GM10847 (cell line): ENCODE results near the gene AGTR2.

Source experiments
- POLR2A ChIP-seq: IDR thresholded peaks from 2 replicates; pipeline ENCODE4 v1.6.1; 2011; ENCODE audit not compliant: insufficient read length; ENCODE audit errors: extremely low read depth

AGTR2 gene, protein sequence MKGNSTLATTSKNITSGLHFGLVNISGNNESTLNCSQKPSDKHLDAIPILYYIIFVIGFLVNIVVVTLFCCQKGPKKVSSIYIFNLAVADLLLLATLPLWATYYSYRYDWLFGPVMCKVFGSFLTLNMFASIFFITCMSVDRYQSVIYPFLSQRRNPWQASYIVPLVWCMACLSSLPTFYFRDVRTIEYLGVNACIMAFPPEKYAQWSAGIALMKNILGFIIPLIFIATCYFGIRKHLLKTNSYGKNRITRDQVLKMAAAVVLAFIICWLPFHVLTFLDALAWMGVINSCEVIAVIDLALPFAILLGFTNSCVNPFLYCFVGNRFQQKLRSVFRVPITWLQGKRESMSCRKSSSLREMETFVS

DNA sequence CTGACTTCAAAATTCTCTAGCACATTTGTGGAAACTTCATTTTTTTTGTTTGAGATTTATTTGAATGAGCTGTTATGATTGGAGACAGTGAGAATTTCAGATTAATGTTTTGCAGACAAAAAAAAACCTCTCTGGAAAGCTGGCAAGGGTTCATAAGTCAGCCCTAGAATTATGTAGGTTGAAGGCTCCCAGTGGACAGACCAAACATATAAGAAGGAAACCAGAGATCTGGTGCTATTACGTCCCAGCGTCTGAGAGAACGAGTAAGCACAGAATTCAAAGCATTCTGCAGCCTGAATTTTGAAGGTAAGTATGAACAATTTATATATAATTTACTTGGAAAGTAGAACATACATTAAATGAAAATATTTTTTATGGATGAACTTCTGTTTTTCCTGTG lies at the start of gene AGTR2:
TSS of gene AGTR2 (plus strand) at position 234 of the 400 bp plus-strand sequence. CDS start 1,537 bp downstream, outside the sequence.
- no peak for TF ChIP-seq POLR2A

DNA sequence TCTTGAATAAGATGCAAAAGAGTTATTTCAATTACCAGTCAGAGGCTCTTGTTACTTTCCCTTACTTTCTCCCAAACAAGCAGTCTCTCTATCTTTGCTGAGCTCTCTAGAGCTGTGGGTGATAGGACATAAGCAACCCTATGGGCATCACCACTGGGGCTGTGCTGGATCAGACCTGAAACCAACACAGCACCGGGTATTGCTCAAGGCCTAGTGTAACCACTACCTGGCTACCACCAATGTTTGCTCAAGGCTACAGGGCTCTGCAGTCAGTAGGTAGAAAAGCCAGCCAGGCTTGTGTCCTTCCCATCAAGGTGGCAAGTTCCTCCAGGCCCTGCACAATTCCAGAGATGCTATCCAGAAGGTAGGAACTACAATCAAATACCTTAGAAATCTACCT lies 35.3 kb upstream of the AGTR2 start:
- TF ChIP-seq POLR2A, result no peak

DNA sequence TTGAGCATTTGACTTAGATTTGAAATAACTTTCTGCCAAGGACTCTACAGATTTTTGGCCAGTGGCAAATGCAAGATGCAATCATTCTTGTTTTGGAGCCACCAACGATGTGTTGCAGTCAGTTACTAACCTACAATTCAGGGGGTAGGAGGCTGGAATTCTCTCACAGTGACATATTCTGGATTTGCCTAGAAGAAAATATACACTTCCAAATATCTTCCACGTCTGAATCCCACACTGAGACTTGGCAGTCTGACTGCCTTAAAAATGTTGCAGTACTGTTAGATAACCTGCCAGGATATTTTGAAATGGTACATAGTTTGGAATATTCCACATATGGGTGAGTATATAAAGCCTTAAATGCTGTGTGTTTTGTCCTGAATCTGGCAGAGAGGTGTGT lies 27.6 kb upstream of the AGTR2 start:
- TF ChIP-seq POLR2A, result no peak

DNA sequence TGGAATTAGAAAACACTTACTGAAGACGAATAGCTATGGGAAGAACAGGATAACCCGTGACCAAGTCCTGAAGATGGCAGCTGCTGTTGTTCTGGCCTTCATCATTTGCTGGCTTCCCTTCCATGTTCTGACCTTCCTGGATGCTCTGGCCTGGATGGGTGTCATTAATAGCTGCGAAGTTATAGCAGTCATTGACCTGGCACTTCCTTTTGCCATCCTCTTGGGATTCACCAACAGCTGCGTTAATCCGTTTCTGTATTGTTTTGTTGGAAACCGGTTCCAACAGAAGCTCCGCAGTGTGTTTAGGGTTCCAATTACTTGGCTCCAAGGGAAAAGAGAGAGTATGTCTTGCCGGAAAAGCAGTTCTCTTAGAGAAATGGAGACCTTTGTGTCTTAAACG lies 2.4 kb downstream of the AGTR2 start:
- TF ChIP-seq POLR2A, result no peak

DNA sequence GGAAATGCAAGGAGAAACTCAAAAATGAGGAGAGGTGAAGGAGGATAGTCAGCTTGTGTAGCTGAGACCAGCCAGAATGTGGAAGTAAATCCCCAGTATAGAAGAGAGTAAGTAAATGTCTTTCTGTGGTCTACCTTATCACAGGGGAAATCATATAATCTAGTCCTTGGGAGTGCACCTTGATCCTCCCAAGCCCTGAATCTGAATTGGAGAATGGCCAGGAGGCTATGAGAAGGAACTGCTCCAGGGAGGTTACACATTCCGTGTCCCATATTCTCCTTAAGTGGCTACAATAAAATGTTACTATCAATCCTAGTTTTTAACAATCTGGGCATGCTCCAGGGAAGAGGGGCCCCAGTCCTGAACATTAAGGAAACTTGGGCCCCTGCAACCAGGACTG lies 10.8 kb downstream of the AGTR2 start:
- TF ChIP-seq POLR2A, result no peak

DNA sequence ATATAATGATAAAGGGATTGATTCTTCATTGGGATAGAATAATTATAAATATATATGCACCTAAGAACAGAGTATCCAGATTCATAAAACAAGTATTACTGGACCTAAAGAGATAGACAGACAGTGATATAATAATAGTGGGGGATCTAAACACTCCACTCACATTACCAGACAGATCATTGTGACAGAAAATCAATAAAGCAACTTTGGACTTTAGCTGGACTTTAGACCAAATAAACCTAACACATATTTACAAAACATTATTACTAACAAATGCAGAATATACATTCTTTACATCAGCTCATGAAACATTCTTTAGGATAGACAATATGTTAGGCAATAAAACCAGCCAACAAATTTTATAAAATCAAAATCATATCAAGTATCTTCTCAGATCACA lies 14.6 kb downstream of the AGTR2 start:
- TF ChIP-seq POLR2A, result no peak

DNA sequence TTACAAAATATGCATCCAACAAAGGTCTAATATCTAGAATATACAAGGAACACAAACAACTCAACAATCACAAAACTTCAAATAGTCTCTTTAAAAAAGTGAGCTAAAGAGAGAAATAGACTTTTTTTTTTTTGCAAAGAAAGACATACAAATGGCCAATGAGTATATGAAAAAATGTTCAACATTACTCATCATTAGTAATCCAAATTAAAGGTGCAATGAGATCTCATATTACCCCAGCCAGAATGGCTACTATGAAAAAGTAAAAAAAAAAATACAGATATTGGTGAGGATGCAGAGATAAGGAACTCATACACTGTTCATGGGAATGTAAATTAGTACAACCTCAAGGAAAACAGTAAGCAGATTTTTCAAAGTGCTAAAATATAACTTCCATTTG lies 24.1 kb downstream of the AGTR2 start:
- no peak for TF ChIP-seq POLR2A

DNA sequence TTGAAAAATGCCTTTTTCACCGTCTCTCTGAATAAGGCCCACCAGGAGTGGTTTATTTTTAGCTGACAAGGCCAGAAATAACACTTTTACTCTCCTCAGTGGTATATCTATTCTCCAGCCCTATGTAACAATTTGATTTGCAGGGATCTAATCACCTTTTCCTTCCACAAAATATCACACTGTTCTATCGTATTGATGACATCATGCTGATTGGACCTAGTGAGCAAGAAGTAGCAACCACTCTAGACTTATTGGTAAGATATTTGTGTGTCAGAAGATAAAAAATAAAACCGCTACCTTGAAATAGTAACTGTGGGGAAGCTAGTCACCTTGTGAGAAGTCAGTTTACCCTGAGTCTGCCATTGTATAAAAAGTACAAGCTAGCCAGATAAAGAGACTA lies 27.7 kb downstream of the AGTR2 start:
- no peak for TF ChIP-seq POLR2A

DNA sequence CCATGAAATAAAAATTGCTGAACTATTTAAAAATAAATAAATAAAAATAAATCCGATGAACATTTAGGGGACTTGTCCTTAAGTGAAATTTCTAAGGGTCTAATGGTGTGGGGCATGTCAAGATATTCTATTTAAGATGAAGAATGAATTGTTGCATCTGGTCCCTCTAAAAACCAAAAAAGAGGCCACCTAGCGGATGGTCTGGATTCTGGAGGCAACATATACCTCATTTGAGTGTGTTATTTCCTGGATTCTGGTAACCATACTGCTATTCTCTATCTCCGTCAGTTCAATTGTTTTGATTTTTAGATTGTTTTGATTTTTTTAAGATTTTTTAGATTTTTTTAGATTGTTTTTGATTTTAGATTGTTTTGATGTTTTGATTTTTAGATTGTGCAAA lies 28.3 kb downstream of the AGTR2 start:
- TF ChIP-seq POLR2A, result no peak

DNA sequence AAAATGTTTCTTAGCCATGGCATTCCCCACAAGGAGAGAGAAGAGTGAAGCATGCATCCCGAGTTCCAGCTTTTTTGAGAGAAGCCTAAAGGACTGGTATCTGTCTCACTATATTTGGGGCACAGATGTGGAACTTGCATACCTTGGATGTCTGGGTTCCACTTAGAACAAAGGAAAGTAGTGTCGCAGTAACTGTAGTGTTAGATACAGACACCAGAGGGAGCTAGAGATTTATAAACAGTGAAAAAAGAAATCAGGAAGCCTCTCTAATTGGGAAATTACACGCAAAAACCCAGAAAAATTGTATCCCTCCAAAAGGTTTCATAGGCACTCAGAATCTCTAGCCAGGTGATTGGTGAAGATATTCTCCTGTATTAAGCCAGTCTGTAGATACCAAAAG lies 34.4 kb downstream of the AGTR2 start:
- no peak for TF ChIP-seq POLR2A

DNA sequence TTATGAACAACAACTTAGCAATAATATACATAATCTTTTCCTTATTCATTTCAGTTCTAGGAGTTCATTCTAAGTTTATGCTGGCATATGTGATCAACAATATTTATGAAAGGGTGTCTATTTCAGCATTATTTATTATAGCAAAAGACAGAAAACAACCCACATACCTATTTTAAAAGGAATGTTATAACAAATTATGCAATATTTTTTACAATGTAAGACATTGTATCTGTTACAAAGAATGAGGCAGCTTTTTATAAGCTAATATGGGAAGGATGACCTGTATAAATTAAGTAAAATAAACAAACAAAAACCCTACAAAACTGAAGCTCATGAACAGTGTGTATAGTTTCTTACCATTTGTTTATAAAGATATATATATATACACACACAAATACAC lies 42.7 kb downstream of the AGTR2 start:
- TF ChIP-seq POLR2A, result no peak
